DOHH2 (cell line): ENCODE results near the gene RAD54L.
A peak's percentile ranks its signal among the peaks of the same experiment; 100 is the strongest.
"Not testable (repeated sequence)": the region's sequence is repeated elsewhere in the genome, so short reads cannot be mapped to it uniquely, and the experiment has no call there.

Experiments used
- H3F3A ChIP-seq: fragments of 200-600 bp; sonication (generic), shearing (Covaris generic); 2 replicates; pipeline ENCODE4 v1.6.0; 2016; ENCODE audit warnings: antibody characterized with exemption, mild to moderate bottlenecking; ENCODE audit not compliant: control insufficient read depth, insufficient read depth
- H3K27ac ChIP-seq: fragments of 200-600 bp; sonication (generic); 2 replicates; pipeline ENCODE4 v1.5.1; 2014; ENCODE audit warnings: low read depth, mild to moderate bottlenecking, low read length, moderate library complexity
- H3K27me3 ChIP-seq: fragments of 200-600 bp; sonication (generic); 2 replicates; pipeline ENCODE4 v1.6.1; 2014; ENCODE audit warnings: mild to moderate bottlenecking, low read length, mixed read lengths; ENCODE audit not compliant: control insufficient read depth
- H3K36me3 ChIP-seq: fragments of 200-600 bp; sonication (generic); 2 replicates; pipeline ENCODE4 v1.6.1; 2014; ENCODE audit warnings: mild to moderate bottlenecking, low read length, moderate library complexity, mixed read lengths; ENCODE audit not compliant: control insufficient read depth
- H3K4me1 ChIP-seq: fragments of 200-600 bp; sonication (generic); 2 replicates; pipeline ENCODE4 v1.6.1; 2014; ENCODE audit warnings: mild to moderate bottlenecking, low read length, mixed read lengths; ENCODE audit not compliant: control insufficient read depth
- H3K4me2 ChIP-seq: fragments of 200-600 bp; sonication (generic); 2 replicates; pipeline ENCODE4 v1.6.0; 2014; ENCODE audit warnings: mild to moderate bottlenecking, low read length, moderate library complexity
- H3K4me3 ChIP-seq: fragments of 200-600 bp; sonication (generic); 2 replicates; pipeline ENCODE4 v1.5.1; 2014; ENCODE audit warnings: mild to moderate bottlenecking, low read length, mixed read lengths
- H3K79me2 ChIP-seq: fragments of 200-600 bp; sonication (generic); 2 replicates; pipeline ENCODE4 v1.6.1; 2014; ENCODE audit warnings: mild to moderate bottlenecking, low read length, mixed read lengths; ENCODE audit not compliant: control insufficient read depth
- H3K9me2 ChIP-seq: fragments of 200-600 bp; sonication (generic); replicated peaks from 2 replicates; pipeline ENCODE4 v1.6.1; 2014; ENCODE audit warnings: mild to moderate bottlenecking, low read length, mixed read lengths; ENCODE audit not compliant: control insufficient read depth
- H3K9me3 ChIP-seq: fragments of 200-600 bp; sonication (generic); 2 replicates; pipeline ENCODE4 v1.6.1; 2014; ENCODE audit warnings: antibody characterized with exemption, low read length, mixed read lengths; ENCODE audit not compliant: control insufficient read depth, insufficient read depth
- H4K20me1 ChIP-seq: fragments of 200-600 bp; sonication (generic); 2 replicates; pipeline ENCODE4 v1.6.0; 2014; ENCODE audit warnings: low read depth, mild to moderate bottlenecking, antibody characterized with exemption, low read length, moderate library complexity; ENCODE audit not compliant: control insufficient read depth, insufficient read depth

RAD54L gene

GRCh38 chr1:46325285-46326076, 77.9 kb downstream of the RAD54L start:
- not testable (repeated sequence) for H4K20me1 ChIP-seq, H3K27me3 ChIP-seq, H3K9me3 ChIP-seq, H3K9me2 ChIP-seq
- Histone ChIP-seq H3K4me1 (peaks cover 94% of the 10 kb centered on the region), H3K4me2 (peak overlapping the region; percentile 76), H3K79me2 (peaks cover 77% of the 10 kb centered on the region), H3K36me3 (peaks cover 31% of the 10 kb centered on the region), H3F3A (peaks cover 58% of the 10 kb centered on the region), H3K27ac (peak overlapping the region; percentile 99), H3K4me3 (peak overlapping the region; percentile 71)
